Activated CD4-positive, alpha-beta T cell treated with anti-CD3 and anti-CD28 coated beads, Interleukin-2, amount 10 ng/mL, durations not matched to agents 24 days and 14 days (primary cell): ENCODE results near the gene RSPRY1. TPM values are rescaled to one million over a fixed set of nuclear protein-coding genes. Genes with fewer than 3 reads are reported as not detected.

ENCODE experiments used
- DNase-seq: peaks from one replicate; pipeline ENCODE4 v3.0.0; 2022
- H3K27ac Mint-ChIP-seq: one replicate; pipeline ENCODE4 v1.8.0; 2022; ENCODE audit warnings: mild to moderate bottlenecking, mixed read lengths
- H3K27me3 Mint-ChIP-seq: one replicate; pipeline ENCODE4 v1.8.0; 2022; ENCODE audit warnings: mixed read lengths
- H3K36me3 Mint-ChIP-seq: one replicate; pipeline ENCODE4 v1.8.0; 2022; ENCODE audit warnings: low read depth, mild to moderate bottlenecking, mixed read lengths
- H3K4me1 Mint-ChIP-seq: one replicate; pipeline ENCODE4 v1.8.0; 2021; ENCODE audit warnings: mixed read lengths
- H3K4me3 Mint-ChIP-seq: one replicate; pipeline ENCODE4 v1.8.0; 2022; ENCODE audit warnings: mild to moderate bottlenecking, moderate library complexity, mixed read lengths
- H3K9me3 Mint-ChIP-seq: one replicate; pipeline ENCODE4 v1.8.0; 2021; ENCODE audit warnings: mixed read lengths
- intact Hi-C: fragments of 100-400 bp; cut with micrococcal nuclease; formaldehyde crosslinking; loops from one replicate; pipeline ENCODE4 v1.15.1; 2023
- total RNA-seq: library from RNA; stranded (reverse); gene quantifications from 2 replicates; pipeline ENCODE4 v1.2.3, GENCODE V29; 2022

RSPRY1 gene
- total RNA-seq, 1 donor from 2014 or later, result 36.6 TPM

GRCh38 chr16:57202095-57202886, 16.2 kb downstream of the RSPRY1 start:
- DNase-seq, result no peak
- intact Hi-C loops, result no loop called here
- Mint-ChIP-seq H3K4me1 (no peaks in the 10 kb centered on the region), H3K36me3 (peaks cover 27% of the 10 kb centered on the region), H3K27ac (no peak overlapping the region), H3K27me3 (no peaks in the 10 kb centered on the region), H3K4me3 (no peak overlapping the region), H3K9me3 (no peaks in the 10 kb centered on the region)

GRCh38 chr16:57203451-57203850, 17.3 kb downstream of the RSPRY1 start:
- no peak for DNase-seq
- intact Hi-C loops, result no loop called here
- Mint-ChIP-seq H3K27ac (no peak overlapping the region), H3K4me1 (no peaks in the 10 kb centered on the region), H3K27me3 (no peaks in the 10 kb centered on the region), H3K36me3 (peaks cover 32% of the 10 kb centered on the region), H3K4me3 (no peak overlapping the region), H3K9me3 (no peaks in the 10 kb centered on the region)

- no peak overlapping the region for H3K4me3 Mint-ChIP-seq
- intact Hi-C loops, result no loop called here
- H3K36me3 Mint-ChIP-seq, result peaks cover 37% of the 10 kb centered on the region
- no peaks in the 10 kb centered on the region for H3K27me3 Mint-ChIP-seq
- no peaks in the 10 kb centered on the region for H3K4me1 Mint-ChIP-seq
- H3K9me3 Mint-ChIP-seq, result no peaks in the 10 kb centered on the region
- no peak overlapping the region for H3K27ac Mint-ChIP-seq
- DNase-seq, result no peak
Observed at GRCh38 chr16:57204675-57205074, 18.5 kb downstream of the RSPRY1 start.

- Mint-ChIP-seq H3K9me3 (no peaks in the 10 kb centered on the region), H3K4me1 (no peaks in the 10 kb centered on the region), H3K36me3 (peaks cover 70% of the 10 kb centered on the region), H3K27ac (no peak overlapping the region), H3K27me3 (no peaks in the 10 kb centered on the region), H3K4me3 (no peak overlapping the region)
- DNase-seq, result no peak
- intact Hi-C loops, result no loop called here
Observed at GRCh38 chr16:57208926-57209325, 22.8 kb downstream of the RSPRY1 start.

GRCh38 chr16:57209780-57210179, 23.7 kb downstream of the RSPRY1 start:
- H3K36me3 Mint-ChIP-seq, result peaks cover 75% of the 10 kb centered on the region
- no peaks in the 10 kb centered on the region for H3K27me3 Mint-ChIP-seq
- no peaks in the 10 kb centered on the region for H3K9me3 Mint-ChIP-seq
- H3K27ac Mint-ChIP-seq, result no peak overlapping the region
- no peak overlapping the region for H3K4me3 Mint-ChIP-seq
- DNase-seq, result no peak
- no peaks in the 10 kb centered on the region for H3K4me1 Mint-ChIP-seq
- intact Hi-C loops, result no loop called here

- H3K4me3 Mint-ChIP-seq, result no peak overlapping the region
- no peak overlapping the region for H3K27ac Mint-ChIP-seq
Observed at GRCh38 chr16:57213462-57213861, 27.3 kb downstream of the RSPRY1 start.

GRCh38 chr16:57216968-57217367, 30.8 kb downstream of the RSPRY1 start:
- no peak for DNase-seq
- H3K4me1 Mint-ChIP-seq, result no peaks in the 10 kb centered on the region
- H3K27ac Mint-ChIP-seq, result no peak overlapping the region
- H3K36me3 Mint-ChIP-seq, result peaks cover 91% of the 10 kb centered on the region
- no peaks in the 10 kb centered on the region for H3K27me3 Mint-ChIP-seq
- intact Hi-C loops, result no loop called here
- H3K4me3 Mint-ChIP-seq, result no peak overlapping the region
- H3K9me3 Mint-ChIP-seq, result peaks cover 11% of the 10 kb centered on the region

More at GRCh38 chr16:57213462-57213861, 27.3 kb downstream of the RSPRY1 start:
- peaks cover 11% of the 10 kb centered on the region for H3K9me3 Mint-ChIP-seq
- intact Hi-C loops, result no loop called here
- peaks cover 86% of the 10 kb centered on the region for H3K36me3 Mint-ChIP-seq
- H3K27me3 Mint-ChIP-seq, result no peaks in the 10 kb centered on the region
- no peak for DNase-seq
- no peaks in the 10 kb centered on the region for H3K4me1 Mint-ChIP-seq

- intact Hi-C loops, result no loop called here
- Mint-ChIP-seq H3K27ac (no peak overlapping the region), H3K36me3 (peaks cover 73% of the 10 kb centered on the region), H3K4me1 (no peaks in the 10 kb centered on the region), H3K27me3 (no peaks in the 10 kb centered on the region), H3K9me3 (no peaks in the 10 kb centered on the region), H3K4me3 (no peak overlapping the region)
- no peak for DNase-seq
Observed at GRCh38 chr16:57223057-57223456, 36.9 kb downstream of the RSPRY1 start.

- intact Hi-C loops, result no loop called here
- Mint-ChIP-seq H3K9me3 (no peaks in the 10 kb centered on the region), H3K4me3 (no peak overlapping the region), H3K36me3 (peaks cover 64% of the 10 kb centered on the region), H3K27ac (no peak overlapping the region), H3K4me1 (no peaks in the 10 kb centered on the region), H3K27me3 (no peaks in the 10 kb centered on the region)
- DNase-seq, result no peak
Observed at GRCh38 chr16:57224651-57225335, 38.7 kb downstream of the RSPRY1 start.

GRCh38 chr16:57225978-57226377, 39.8 kb downstream of the RSPRY1 start:
- Mint-ChIP-seq H3K36me3 (peaks cover 59% of the 10 kb centered on the region), H3K27me3 (no peaks in the 10 kb centered on the region)
- intact Hi-C loops, result no loop called here

GRCh38 chr16:57226701-57227621, 40.8 kb downstream of the RSPRY1 start:
- intact Hi-C loops, result no loop called here
- Mint-ChIP-seq H3K9me3 (no peaks in the 10 kb centered on the region), H3K36me3 (peaks cover 56% of the 10 kb centered on the region), H3K27ac (no peak overlapping the region), H3K4me3 (no peak overlapping the region), H3K4me1 (no peaks in the 10 kb centered on the region), H3K27me3 (no peaks in the 10 kb centered on the region)
- no peak for DNase-seq

More at GRCh38 chr16:57225978-57226377, 39.8 kb downstream of the RSPRY1 start:
- H3K9me3 Mint-ChIP-seq, result no peaks in the 10 kb centered on the region
- no peak for DNase-seq
- no peak overlapping the region for H3K27ac Mint-ChIP-seq
- no peaks in the 10 kb centered on the region for H3K4me1 Mint-ChIP-seq
- no peak overlapping the region for H3K4me3 Mint-ChIP-seq

- no peak for DNase-seq
- H3K4me3 Mint-ChIP-seq, result no peak overlapping the region
- H3K27ac Mint-ChIP-seq, result no peak overlapping the region
- no peaks in the 10 kb centered on the region for H3K27me3 Mint-ChIP-seq
- no peaks in the 10 kb centered on the region for H3K9me3 Mint-ChIP-seq
- H3K4me1 Mint-ChIP-seq, result no peaks in the 10 kb centered on the region
- intact Hi-C loops, result no loop called here
- peaks cover 52% of the 10 kb centered on the region for H3K36me3 Mint-ChIP-seq
Observed at GRCh38 chr16:57229079-57229478, 43.0 kb downstream of the RSPRY1 start.

GRCh38 chr16:57231821-57232350, 45.8 kb downstream of the RSPRY1 start:
- H3K9me3 Mint-ChIP-seq, result no peaks in the 10 kb centered on the region
- H3K4me1 Mint-ChIP-seq, result peaks cover 4% of the 10 kb centered on the region
- no peak overlapping the region for H3K4me3 Mint-ChIP-seq
- no peak overlapping the region for H3K27ac Mint-ChIP-seq
- H3K27me3 Mint-ChIP-seq, result no peaks in the 10 kb centered on the region
- intact Hi-C loops, result no loop called here
- DNase-seq, result no peak
- peaks cover 56% of the 10 kb centered on the region for H3K36me3 Mint-ChIP-seq
